Smooth muscle cell (in vitro differentiated cells): ENCODE measurements around the gene DTYMK. TPM values are rescaled to one million over a fixed set of nuclear protein-coding genes. Genes with fewer than 3 reads are reported as not detected.
A peak's percentile ranks its signal among the peaks of the same experiment; 100 is the strongest.

Experiments used
- DNase-seq: peaks from one replicate; lab custom pipeline; 2025; ENCODE audit not compliant: unreplicated experiment; lab: John Stamatoyannopoulos, UW
- H2AFZ ChIP-seq: fragments of 200-600 bp; sonication (generic); 2 replicates; pipeline ENCODE4 v1.6.0; 2016; ENCODE audit warnings: antibody characterized with exemption, low read depth, mild to moderate bottlenecking
- H3F3A ChIP-seq: fragments of 200-600 bp; sonication (generic); 2 replicates; pipeline ENCODE4 v1.6.0; 2017; ENCODE audit warnings: antibody characterized with exemption, low read depth
- H3K27ac ChIP-seq: fragments of 200-600 bp; sonication (generic); 2 replicates; pipeline ENCODE4 v1.5.1; 2016; ENCODE audit warnings: low read depth, mild to moderate bottlenecking
- H3K27me3 ChIP-seq: fragments of 200-600 bp; sonication (generic); 2 replicates; pipeline ENCODE4 v1.6.1; 2016; ENCODE audit warnings: low read depth, mild to moderate bottlenecking
- H3K36me3 ChIP-seq: fragments of 200-600 bp; sonication (generic); 2 replicates; pipeline ENCODE4 v1.5.1; 2016; ENCODE audit warnings: low read depth
- H3K4me1 ChIP-seq: fragments of 200-600 bp; sonication (generic); 2 replicates; pipeline ENCODE4 v1.5.1; 2016; ENCODE audit warnings: low read depth
- H3K4me2 ChIP-seq: fragments of 200-600 bp; sonication (generic); 2 replicates; pipeline ENCODE4 v1.6.0; 2016; ENCODE audit warnings: mild to moderate bottlenecking
- H3K4me3 ChIP-seq: fragments of 200-600 bp; sonication (generic); 2 replicates; pipeline ENCODE4 v1.5.1; 2016; ENCODE audit warnings: mild to moderate bottlenecking
- H3K79me2 ChIP-seq: fragments of 200-600 bp; sonication (generic); 2 replicates; pipeline ENCODE4 v1.6.0; 2016; ENCODE audit warnings: low read depth, mild to moderate bottlenecking
- H3K9ac ChIP-seq: fragments of 200-600 bp; sonication (generic); 2 replicates; pipeline ENCODE4 v1.6.0; 2016; ENCODE audit warnings: low read depth
- H3K9me3 ChIP-seq: fragments of 200-600 bp; sonication (generic); replicated peaks from 2 replicates; pipeline ENCODE4 v1.5.1; 2016; ENCODE audit warnings: low read depth
- H4K20me1 ChIP-seq: fragments of 200-600 bp; sonication (generic); 2 replicates; pipeline ENCODE4 v1.6.0; 2016; ENCODE audit warnings: low read depth
- WGBS: methylation state at CpG from one replicate; pipeline ENCODE4 v1.1.7; 2016; ENCODE audit warnings: low lambda C conversion rate; 5-methylcytosine and 5-hydroxymethylcytosine counted together
- polyA plus RNA-seq: library from polyadenylated mRNA; unstranded; fragments of >200 nt; fragmentation: Nextera tagmentation; extraction: Ambion mirVana; gene quantifications from 2 replicates; pipeline ENCODE4 v1.2.1, GENCODE V29; 2016
- total RNA-seq: library from RNA; depleted of rRNA; stranded (reverse); fragments of >200 nt; gene quantifications from 2 replicates; pipeline ENCODE4 v1.2.3, GENCODE V29; 2014
- TF ChIP-seq, protein P1 (sequence below): fragments of 200-600 bp; sonication (generic); IDR thresholded peaks from 2 replicates; pipeline ENCODE4 v1.5.1; 2017; ENCODE audit warnings: borderline replicate concordance, mild to moderate bottlenecking, antibody characterized with exemption; ENCODE audit not compliant: insufficient read depth, poor library complexity, severe bottlenecking

The DTYMK gene
- total and polyA plus RNA-seq, 2 experiments from 2014 or later, result 22.2 to 65.8 TPM

DNA sequence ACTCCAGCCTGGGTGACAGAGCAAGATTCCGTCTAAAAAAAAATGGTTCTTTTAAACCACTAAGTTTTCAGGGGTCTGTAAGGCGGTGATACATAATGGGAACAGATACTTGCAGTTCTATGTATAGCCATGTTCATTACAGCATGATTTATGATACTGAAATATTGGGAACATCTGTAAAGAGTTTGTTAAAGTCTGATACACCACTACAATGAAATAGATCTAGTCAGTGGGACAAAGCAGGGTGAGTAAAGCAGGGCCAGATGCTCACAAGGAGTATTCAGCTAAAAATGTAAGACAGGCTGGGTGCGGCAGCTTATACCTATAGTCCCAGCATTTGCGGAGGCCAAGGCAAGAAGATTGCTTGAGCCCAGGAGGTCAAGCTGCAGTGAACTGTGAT is 9.0 kb upstream of the DTYMK start:
- H3K27ac ChIP-seq, result no peak overlapping the region
- no peaks in the 10 kb centered on the region for H3K9me3 ChIP-seq
- WGBS, result 100% methylated on average over 4 of the region's 4 CpGs
- no peak for DNase-seq
- no peak overlapping the region for H2AFZ ChIP-seq
- peaks cover 1% of the 10 kb centered on the region for H3K4me1 ChIP-seq
- no peaks in the 10 kb centered on the region for H3K36me3 ChIP-seq
- no peak overlapping the region for H3K4me2 ChIP-seq
- H3F3A ChIP-seq, result no peaks in the 10 kb centered on the region
- no peaks in the 10 kb centered on the region for H4K20me1 ChIP-seq
- no peaks in the 10 kb centered on the region for H3K27me3 ChIP-seq
- no peak overlapping the region for H3K4me3 ChIP-seq
- no peak overlapping the region for H3K9ac ChIP-seq
- TF ChIP-seq, protein P1, sequence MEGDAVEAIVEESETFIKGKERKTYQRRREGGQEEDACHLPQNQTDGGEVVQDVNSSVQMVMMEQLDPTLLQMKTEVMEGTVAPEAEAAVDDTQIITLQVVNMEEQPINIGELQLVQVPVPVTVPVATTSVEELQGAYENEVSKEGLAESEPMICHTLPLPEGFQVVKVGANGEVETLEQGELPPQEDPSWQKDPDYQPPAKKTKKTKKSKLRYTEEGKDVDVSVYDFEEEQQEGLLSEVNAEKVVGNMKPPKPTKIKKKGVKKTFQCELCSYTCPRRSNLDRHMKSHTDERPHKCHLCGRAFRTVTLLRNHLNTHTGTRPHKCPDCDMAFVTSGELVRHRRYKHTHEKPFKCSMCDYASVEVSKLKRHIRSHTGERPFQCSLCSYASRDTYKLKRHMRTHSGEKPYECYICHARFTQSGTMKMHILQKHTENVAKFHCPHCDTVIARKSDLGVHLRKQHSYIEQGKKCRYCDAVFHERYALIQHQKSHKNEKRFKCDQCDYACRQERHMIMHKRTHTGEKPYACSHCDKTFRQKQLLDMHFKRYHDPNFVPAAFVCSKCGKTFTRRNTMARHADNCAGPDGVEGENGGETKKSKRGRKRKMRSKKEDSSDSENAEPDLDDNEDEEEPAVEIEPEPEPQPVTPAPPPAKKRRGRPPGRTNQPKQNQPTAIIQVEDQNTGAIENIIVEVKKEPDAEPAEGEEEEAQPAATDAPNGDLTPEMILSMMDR, result no peak
- no peaks in the 10 kb centered on the region for H3K79me2 ChIP-seq

DNA sequence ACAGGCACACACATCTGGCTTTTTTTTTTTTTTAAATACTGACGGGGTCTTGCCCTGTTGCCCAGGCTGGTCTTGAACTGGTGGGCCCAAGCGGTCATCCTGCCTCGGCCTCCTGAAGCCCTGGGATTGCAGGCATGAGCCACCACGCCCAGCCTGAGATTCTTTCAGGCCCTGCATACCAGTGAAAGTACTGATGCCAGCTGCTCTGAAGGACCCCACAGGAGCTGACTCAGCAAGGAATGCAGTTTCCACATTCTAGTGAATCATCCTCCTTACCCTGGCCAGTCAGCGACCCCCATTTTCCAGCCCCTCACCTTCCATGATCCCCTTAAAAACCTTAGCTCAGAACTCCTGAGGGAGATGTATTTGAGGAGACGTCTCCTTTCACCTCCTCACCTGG is 5.8 kb upstream of the DTYMK start:
- no peaks in the 10 kb centered on the region for H3K36me3 ChIP-seq
- H4K20me1 ChIP-seq, result peaks cover 3% of the 10 kb centered on the region
- no peak overlapping the region for H3K4me3 ChIP-seq
- DNase-seq, result no peak
- TF ChIP-seq, protein P1, result no peak
- no peak overlapping the region for H3K4me2 ChIP-seq
- no peaks in the 10 kb centered on the region for H3K27me3 ChIP-seq
- H3K9me3 ChIP-seq, result no peaks in the 10 kb centered on the region
- peaks cover 6% of the 10 kb centered on the region for H3K4me1 ChIP-seq
- peaks cover 9% of the 10 kb centered on the region for H3K79me2 ChIP-seq
- no peak overlapping the region for H2AFZ ChIP-seq
- peak overlapping the region; percentile 24 for H3K27ac ChIP-seq
- 92% methylated on average over 6 of the region's 6 CpGs for WGBS
- no peak overlapping the region for H3K9ac ChIP-seq
- H3F3A ChIP-seq, result no peaks in the 10 kb centered on the region

DNA sequence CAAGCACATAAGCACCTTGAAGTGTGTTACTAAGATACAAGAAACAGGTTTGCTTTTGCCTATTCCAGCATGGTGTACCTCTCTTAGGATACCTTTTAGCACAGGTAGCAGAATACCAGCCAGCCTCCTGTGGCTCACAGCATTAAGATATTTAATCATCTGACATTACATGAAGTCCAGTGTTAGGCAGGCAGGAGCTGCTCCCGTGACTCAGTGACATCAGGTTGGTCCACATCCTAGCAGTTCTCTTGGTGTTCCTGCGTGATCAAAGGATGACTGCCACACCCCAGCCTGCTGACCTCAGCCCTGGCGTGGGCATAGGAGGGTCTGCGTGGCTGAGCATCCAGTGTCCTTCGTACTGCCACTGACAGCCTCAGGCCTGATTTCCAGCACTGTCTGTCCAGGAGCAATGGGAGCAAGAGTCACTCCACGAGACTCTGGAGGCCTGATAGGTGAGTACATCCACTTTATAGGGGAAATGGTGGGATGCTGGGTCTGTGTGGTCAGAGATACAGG is 3.6 kb upstream of the DTYMK start:
- Histone ChIP-seq H3K4me3 (no peak overlapping the region), H3F3A (no peaks in the 10 kb centered on the region), H3K9me3 (no peaks in the 10 kb centered on the region), H4K20me1 (peaks cover 3% of the 10 kb centered on the region), H3K9ac (no peak overlapping the region), H3K79me2 (peaks cover 20% of the 10 kb centered on the region), H3K27me3 (no peaks in the 10 kb centered on the region), H3K4me1 (peaks cover 6% of the 10 kb centered on the region), H3K4me2 (no peak overlapping the region), H3K36me3 (no peaks in the 10 kb centered on the region), H3K27ac (no peak overlapping the region), H2AFZ (no peak overlapping the region)
- TF ChIP-seq, protein P1, result no peak
- DNase-seq, result no peak
- WGBS, result 81% methylated on average over 6 of the region's 6 CpGs

DNA sequence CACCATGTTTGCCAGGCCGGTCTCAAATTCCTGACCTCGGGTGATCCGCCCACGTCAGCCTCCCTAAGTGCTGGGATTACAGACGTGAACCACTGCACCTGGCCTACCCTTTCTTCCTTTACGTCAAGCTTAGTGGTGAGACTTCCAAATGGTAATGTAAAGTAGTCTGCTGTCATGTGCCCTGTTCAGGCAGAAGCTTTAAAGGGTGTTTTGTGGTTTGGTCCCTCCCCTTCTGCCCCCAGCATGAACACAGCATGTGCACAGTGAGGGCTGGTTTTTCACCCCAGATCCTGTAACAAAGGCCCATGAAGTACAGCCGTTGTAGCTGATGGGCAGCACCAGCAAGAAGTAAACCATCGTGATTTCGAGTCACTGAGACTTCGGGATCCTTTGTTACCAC is 2.7 kb upstream of the DTYMK start:
- DNase-seq, result no peak
- Histone ChIP-seq H3K4me3 (no peak overlapping the region), H3K4me2 (no peak overlapping the region), H3K27me3 (no peaks in the 10 kb centered on the region), H4K20me1 (peaks cover 3% of the 10 kb centered on the region), H3K4me1 (peaks cover 6% of the 10 kb centered on the region), H3K27ac (no peak overlapping the region), H3F3A (no peaks in the 10 kb centered on the region), H3K79me2 (peaks cover 23% of the 10 kb centered on the region), H3K9ac (no peak overlapping the region), H3K36me3 (no peaks in the 10 kb centered on the region), H3K9me3 (no peaks in the 10 kb centered on the region), H2AFZ (no peak overlapping the region)
- 80% methylated on average over 10 of the region's 10 CpGs for WGBS
- TF ChIP-seq, protein P1, result no peak
